Lower lobe of right lung (tissue), 2 donors: ENCODE measurements around the gene C1QL2. TPM values are rescaled to one million over a fixed set of nuclear protein-coding genes. Genes with fewer than 3 reads are reported as not detected.

Source experiments
- ATAC-seq, 2 donors: fragments of 200-7000 bp; cut with Tn5 transposase; one replicate each; pipeline ENCODE4 v1.9.1; 2020 to 2022; ENCODE audit warnings: mild to moderate bottlenecking in 2 of 2, moderate library complexity in 2 of 2
- DNase-seq: peaks from one replicate; pipeline ENCODE4 v3.0.0-alpha.2; 2020
- H3K27ac ChIP-seq: fragments of 200-600 bp; one replicate; pipeline ENCODE4 v1.8.0; 2022
- H3K27me3 ChIP-seq: fragments of 200-600 bp; one replicate; pipeline ENCODE4 v1.8.0; 2022; ENCODE audit warnings: low read depth
- H3K36me3 ChIP-seq: fragments of 200-600 bp; one replicate; pipeline ENCODE4 v1.8.0; 2022; ENCODE audit warnings: mild to moderate bottlenecking
- H3K4me1 ChIP-seq: fragments of 200-600 bp; one replicate; pipeline ENCODE4 v1.8.0; 2022
- H3K4me3 ChIP-seq: fragments of 200-600 bp; one replicate; pipeline ENCODE4 v1.8.0; 2022; ENCODE audit warnings: mild to moderate bottlenecking
- H3K9me3 ChIP-seq: fragments of 200-600 bp; one replicate; pipeline ENCODE4 v1.8.0; 2022
- CTCF ChIP-seq: fragments of 200-600 bp; IDR thresholded peaks from one replicate; pipeline ENCODE4 v1.8.0; 2022; ENCODE audit warnings: antibody characterized with exemption, mild to moderate bottlenecking
- intact Hi-C: fragments of 100-400 bp; cut with DNase I; formaldehyde crosslinking; loops from one replicate; pipeline ENCODE4 v1.11.0; 2022
- total RNA-seq: library from RNA; stranded (reverse); fragmentation: NEBNext Ultra II Directional; extraction: Animal tissue kit (Norgen Biotek cat#: 25700); gene quantifications from one replicate; pipeline ENCODE4 v1.2.1, GENCODE V29; 2021
- donor health status: DM: no; HTN: yes; CAD: no; lungs with severe emphysema.

The C1QL2 gene
- total RNA-seq, 1 donor from 2014 or later, result not detected

GRCh38 chr2:119157850-119158511 is 570 bp downstream of the C1QL2 start:
- H3K27me3 ChIP-seq, result peaks cover 78% of the 10 kb centered on the region
- intact Hi-C loops, result no loop called here
- no peak for TF ChIP-seq CTCF
- ATAC-seq (no peak), DNase-seq (no peak)
- no peaks in the 10 kb centered on the region for H3K4me1 ChIP-seq
- no peak overlapping the region for H3K27ac ChIP-seq
- H3K9me3 ChIP-seq, result no peaks in the 10 kb centered on the region
- H3K4me3 ChIP-seq, result no peak overlapping the region
- no peaks in the 10 kb centered on the region for H3K36me3 ChIP-seq

- intact Hi-C loops, result no loop called here
- H3K27me3 ChIP-seq, result peaks cover 81% of the 10 kb centered on the region
Measured at GRCh38 chr2:119156891-119157773, 1.4 kb downstream of the C1QL2 start.

GRCh38 chr2:119156105-119156890 is 2.3 kb downstream of the C1QL2 start:
- no peaks in the 10 kb centered on the region for H3K36me3 ChIP-seq
- TF ChIP-seq CTCF, result no peak
- peaks cover 79% of the 10 kb centered on the region for H3K27me3 ChIP-seq
- no peak overlapping the region for H3K4me3 ChIP-seq
- H3K27ac ChIP-seq, result no peak overlapping the region
- intact Hi-C loops, result no loop called here
- H3K4me1 ChIP-seq, result no peaks in the 10 kb centered on the region
- DNase-seq (no peak), ATAC-seq (no peak)
- no peaks in the 10 kb centered on the region for H3K9me3 ChIP-seq

More at GRCh38 chr2:119156891-119157773, 1.4 kb downstream of the C1QL2 start:
- no peak for ATAC-seq
- H3K4me3 ChIP-seq, result no peak overlapping the region
- no peaks in the 10 kb centered on the region for H3K36me3 ChIP-seq
- no peak for DNase-seq
- TF ChIP-seq CTCF, result no peak
- H3K9me3 ChIP-seq, result no peaks in the 10 kb centered on the region
- H3K27ac ChIP-seq, result no peak overlapping the region
- H3K4me1 ChIP-seq, result no peaks in the 10 kb centered on the region

GRCh38 chr2:119155633-119156032 is 2.9 kb downstream of the C1QL2 start:
- H3K4me1 ChIP-seq, result no peaks in the 10 kb centered on the region
- H3K9me3 ChIP-seq, result no peaks in the 10 kb centered on the region
- ATAC-seq (no peak), DNase-seq (no peak)
- no peak overlapping the region for H3K4me3 ChIP-seq
- no peak for TF ChIP-seq CTCF
- no peak overlapping the region for H3K27ac ChIP-seq
- no peaks in the 10 kb centered on the region for H3K36me3 ChIP-seq
- intact Hi-C loops, result no loop called here
- H3K27me3 ChIP-seq, result peaks cover 76% of the 10 kb centered on the region

- Histone ChIP-seq H3K36me3 (no peaks in the 10 kb centered on the region), H3K4me3 (no peak overlapping the region), H3K4me1 (no peaks in the 10 kb centered on the region), H3K9me3 (no peaks in the 10 kb centered on the region), H3K27ac (no peak overlapping the region), H3K27me3 (peaks cover 64% of the 10 kb centered on the region)
- intact Hi-C loops, result no loop called here
- DNase-seq, result no peak
- no peak for ATAC-seq
- TF ChIP-seq CTCF, result no peak
Measured at GRCh38 chr2:119154076-119154475, 4.5 kb downstream of the C1QL2 start.
